Kidney capillary endothelial cell (primary cell): ENCODE results near the gene NR6A1.
"Not testable (repeated sequence)": the region's sequence is repeated elsewhere in the genome, so short reads cannot be mapped to it uniquely, and the experiment has no call there.

Source experiments
- DNase-seq: peaks from one replicate; pipeline ENCODE4 v3.0.0-alpha.2; 2018; ENCODE audit warnings: low spot score

Gene NR6A1

DNA sequence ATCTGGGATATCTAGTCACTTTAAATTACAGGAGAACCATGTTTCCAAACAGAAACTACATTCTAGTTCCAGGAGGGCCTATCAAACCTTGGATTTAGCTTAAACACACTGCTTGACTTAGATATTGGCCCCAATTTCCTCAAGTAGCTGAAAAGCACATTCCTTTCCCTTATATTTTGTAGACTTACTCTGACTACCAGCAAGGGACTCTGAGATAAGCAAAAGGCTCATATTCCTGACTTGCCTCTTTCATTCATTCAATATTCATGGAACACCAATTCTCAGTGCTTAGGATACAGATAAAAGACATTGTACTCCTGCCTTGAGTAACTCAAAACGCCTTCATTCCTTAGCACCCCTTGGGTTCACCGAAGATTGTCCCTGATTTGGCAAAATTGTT is 11.8 kb downstream of the NR6A1 start:
- DNase-seq: no peak

DNA sequence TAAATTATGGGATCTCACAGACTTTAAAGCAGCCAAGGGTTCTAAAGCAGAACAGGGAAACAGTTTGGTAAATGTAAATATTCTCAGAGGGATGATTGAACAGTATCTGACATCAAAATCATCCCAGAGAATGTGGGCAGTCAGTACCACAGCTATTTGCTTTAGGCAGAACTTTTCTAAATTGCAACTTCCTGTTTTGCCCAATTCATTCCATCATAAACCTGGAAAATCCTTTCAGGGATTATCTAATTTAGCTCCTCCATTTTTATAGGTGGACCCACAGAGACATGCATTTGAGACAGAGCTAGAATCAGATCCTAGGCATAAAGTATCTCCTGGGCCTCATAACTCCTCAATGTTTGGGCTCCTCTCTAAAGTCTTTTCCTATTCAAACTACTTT is 12.4 kb downstream of the NR6A1 start:
- no peak for DNase-seq

DNA sequence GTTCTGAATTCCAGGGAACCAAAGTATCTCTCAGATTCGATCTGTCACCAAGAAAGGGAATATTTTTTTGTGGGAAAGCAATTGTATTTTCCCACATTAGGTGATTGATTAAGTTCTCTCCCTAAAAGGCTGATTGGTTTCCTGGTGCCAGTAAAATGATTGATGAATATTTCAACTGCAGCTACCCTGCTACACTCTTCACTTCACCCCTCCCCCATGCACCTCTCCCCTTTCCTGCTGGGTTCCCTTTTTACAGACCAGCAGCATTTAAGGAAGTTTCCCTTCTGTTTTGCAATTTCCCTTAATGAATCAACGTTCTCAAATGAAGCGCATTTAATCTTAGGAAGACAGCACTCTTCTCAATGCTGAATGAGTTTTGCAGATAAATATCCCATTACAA is 13.1 kb downstream of the NR6A1 start:
- no peak for DNase-seq

DNA sequence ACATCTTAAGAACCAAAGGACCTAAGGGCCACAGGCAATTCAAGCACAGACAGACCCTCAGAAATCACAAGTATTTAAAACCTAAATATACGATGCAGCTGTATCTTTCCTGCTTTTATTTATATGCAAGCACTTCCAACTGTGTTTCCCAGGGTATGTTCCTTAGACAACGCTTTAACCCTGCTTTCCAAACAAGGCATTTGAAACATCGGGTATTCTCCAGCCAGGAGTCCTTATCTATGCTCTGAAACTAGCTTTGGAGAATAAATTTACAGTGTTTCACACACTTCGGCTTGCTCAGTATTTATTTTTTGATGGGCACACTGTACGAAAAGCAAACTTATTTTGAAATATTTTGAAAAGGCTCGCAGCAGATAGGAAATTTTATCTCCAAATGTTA is 13.5 kb downstream of the NR6A1 start:
- no peak for DNase-seq

DNA sequence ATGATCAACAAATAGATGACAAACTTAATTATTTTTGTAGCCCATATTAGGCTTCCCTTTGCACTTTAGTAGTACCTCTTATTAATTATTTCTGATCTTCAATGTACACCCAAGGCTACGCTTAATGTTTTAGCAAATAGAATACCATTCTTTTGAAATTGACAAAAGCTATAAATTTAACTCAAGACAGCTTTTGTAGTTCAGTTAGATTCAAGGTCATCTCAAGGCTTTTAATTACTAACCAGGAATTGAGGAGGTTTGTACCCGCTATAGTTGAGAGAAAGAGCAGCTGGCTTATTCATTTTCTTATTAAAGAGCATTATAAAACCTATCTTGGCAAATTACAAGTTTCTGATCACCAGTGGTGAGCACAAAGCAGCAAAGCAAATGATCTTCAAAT is 15.1 kb downstream of the NR6A1 start:
- DNase-seq: no peak

DNA sequence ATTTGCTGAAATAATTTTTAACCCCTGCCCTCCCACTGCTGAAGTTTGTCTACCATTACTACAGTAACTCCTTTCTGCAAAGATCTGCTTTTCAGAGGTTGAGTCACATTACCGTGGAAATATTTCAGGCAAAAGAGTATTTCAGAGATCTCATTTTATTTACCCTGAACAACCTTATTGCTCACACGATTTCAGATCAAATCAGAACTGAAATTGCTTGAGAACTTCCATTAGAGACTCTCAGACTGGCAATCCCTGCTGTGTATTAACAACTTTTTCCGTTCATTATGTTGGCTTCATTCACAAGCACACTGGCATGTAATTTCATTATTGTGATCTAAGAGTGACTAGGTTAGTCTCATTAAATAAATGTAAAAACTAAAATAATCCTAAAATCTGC is 16.1 kb downstream of the NR6A1 start:
- DNase-seq: no peak

DNA sequence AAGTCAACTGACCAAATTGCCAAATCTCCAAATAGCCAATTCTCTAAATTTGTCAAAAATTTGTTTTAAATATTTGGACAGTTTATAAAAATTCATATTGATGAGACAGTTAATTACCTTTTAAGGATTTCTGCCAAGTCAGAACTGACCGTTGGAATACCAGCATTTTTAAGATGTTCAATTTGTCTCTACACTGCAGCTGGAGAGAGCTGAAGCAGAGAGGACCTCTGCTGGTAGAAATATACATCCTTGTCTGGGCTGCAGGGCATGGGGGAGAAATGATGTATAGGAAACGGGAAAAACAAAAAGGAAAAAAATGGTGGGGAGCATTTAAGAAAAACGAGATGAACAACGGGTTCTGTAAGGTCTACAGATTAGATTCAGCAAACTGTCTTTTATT is 16.8 kb downstream of the NR6A1 start:
- DNase-seq: no peak

DNA sequence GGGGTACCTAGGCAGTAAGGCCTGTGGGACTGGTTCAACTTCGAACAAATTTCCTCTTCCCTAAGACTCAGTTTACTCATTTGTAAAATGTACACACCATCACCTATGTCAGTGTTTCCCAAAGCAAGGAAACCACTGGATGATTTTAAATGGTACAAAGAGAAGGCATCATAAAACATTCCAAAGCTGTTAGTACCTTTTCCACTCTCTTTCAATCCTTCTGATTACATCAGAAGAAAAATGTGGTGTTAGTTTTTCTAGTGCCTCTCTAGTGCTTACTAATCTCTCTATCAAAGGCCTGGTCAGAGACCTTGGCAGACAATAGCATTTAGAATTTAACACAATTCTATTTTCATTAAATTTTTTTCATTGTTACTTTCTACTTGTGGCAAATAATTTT is 18.1 kb downstream of the NR6A1 start:
- no peak for DNase-seq

DNA sequence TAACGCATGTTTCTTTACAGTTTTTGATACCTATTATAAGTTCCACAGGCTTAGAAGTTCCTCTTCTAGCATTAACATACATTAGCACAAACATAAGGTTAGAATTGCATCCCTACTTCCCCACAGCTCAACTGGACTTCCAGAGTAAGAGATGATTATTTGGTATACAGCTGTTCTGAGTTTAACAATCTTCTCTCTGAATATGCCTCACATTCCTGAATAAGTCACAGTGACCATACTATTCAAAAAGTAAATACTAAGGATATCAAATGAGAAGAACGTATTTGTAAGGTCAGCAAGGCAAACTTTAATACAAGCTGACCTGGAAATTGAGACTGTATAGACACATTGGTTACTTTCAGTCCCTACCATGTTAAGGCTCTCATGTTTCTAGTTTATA is 21.3 kb downstream of the NR6A1 start:
- no peak for DNase-seq

DNA sequence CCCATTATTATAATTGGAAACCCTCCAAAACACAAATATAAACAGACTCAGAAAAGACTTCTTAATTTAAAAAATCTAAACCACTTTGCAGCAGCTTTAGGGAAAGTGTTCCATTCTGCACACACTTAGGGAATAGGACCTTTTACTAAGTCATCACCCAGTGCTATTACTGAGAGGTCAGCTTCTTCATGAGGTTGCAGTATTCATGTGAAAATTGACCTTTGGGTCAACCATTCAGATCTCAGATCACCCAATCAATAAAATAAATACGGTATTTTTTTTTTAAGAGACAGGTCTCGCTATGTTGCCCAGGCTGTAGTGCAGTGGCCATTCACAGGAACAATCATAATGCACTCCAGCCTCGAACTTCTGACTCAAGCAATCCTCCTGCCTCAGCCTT is 21.8 kb downstream of the NR6A1 start:
- no peak for DNase-seq

DNA sequence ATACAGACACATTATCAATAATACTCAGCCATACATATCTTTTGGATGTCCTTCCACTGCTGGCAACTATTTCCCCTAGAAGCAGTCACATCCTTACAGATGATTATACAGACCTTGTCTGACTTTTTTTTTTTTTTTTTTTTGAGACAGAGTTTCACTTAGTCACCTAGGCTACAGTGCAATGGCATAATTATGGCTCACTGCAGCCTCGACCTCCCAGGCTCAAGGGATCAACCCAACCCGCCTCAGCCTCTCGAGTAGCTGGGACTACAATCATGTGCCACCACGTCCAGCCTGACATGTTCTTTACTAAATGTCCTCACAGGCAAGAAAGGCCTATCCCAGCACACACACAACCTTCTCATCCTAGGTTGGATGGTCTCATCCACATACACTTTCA is 24.0 kb downstream of the NR6A1 start:
- DNase-seq: no peak

DNA sequence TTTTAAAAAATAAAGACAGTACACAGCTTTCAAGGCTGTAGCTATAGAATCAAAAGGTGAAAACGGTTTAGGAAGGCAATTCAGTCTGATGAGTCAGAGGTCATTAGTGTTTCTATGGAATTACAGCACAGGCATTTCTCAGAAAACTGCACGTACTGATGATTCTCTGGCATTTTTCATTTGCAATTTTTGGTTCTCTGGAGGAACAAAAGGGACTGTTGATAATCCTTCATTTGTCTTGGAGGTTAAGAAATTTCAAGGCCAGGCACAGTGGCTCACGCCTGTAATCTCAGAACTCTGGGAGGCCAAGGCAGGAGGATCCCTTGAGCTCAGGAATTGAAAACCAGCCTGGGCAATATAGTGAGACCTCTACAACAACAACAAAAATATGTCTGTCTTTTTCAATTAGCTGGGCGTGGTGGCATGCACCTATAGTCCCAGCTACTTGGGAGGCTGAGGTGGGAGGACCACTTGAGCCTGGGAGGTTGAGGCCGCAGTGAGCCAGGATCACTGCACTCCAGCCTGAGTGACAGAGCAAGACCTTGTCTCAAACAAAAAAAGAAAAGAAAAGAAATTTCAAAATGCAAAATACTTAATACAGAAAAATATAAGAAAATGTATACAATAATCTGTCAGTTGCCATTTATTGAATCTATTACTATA is 27.3 kb downstream of the NR6A1 start:
- no peak for DNase-seq

DNA sequence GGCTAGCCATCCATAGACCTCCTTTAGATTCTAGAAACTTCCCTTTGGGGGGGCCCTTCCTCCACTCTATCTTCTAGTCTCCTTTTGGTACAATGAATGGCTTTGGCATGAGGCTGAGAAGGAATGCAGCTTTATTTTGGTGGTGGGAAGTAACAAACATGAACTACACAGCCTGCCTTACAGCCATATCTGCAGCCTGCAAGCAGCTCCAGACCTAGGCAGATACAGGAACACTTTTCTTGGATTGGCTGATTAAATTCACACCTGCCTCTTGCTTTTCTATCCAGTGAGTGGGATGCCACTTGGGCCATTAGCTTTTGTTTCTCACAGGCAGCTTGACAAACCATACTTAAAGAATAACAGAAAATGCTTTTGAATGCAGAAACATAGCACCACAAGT is 28.2 kb downstream of the NR6A1 start:
- no peak for DNase-seq

DNA sequence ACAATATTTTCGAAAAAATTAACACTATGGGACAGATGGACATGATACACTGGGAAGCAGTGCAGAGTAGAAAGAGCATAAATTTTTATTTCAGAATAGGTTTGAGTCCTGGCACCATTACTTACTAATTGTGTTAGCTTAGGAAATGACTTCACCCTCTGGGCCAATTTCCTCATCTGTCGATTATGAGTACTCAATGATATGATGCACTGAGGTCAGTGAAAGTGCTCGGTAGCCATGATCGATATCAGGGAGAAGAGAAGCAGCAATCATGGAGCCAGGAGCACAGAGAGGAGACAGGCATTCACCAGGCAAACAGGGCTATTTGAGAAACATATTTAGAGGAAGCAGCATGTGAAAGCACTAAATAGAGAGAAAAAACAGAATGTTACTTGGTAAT is 29.4 kb downstream of the NR6A1 start:
- no peak for DNase-seq

DNA sequence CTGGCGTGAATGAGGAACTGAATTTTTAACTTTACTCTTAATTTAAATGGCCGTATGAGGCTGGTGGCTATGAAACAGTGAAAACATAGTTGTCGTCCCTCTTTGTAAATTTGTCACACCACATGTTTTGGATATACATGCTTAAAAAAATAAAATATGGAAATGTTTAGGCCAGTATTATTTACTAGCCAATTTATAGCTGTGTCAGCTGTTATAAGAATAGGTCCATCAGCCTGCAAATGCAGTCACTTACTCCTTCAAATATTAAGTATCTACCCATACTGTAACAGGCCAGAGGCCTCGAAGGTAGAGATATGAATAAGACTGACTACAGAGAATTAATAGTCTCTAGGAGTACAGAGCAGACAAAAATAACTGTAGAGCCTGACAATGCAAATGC is 30.0 kb downstream of the NR6A1 start:
- no peak for DNase-seq

DNA sequence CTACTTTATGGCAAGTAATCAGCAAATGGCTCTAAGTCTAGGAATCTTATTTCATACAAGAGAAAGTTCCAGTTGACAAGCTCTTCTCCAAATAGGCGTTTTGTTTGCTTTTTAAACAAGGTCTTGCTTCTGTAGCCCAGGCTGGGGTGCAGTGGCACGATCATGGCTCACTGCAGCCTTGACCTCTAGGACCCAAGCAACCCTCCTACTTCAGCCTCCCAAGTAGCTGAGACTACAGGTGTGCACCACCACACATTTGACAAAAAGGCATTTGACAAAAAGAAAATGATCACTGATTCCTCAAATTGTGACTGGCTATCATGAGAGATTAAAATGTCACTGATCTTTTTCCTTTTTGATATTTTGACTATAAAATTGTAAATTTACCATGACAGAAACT is 31.8 kb downstream of the NR6A1 start:
- no peak for DNase-seq

DNA sequence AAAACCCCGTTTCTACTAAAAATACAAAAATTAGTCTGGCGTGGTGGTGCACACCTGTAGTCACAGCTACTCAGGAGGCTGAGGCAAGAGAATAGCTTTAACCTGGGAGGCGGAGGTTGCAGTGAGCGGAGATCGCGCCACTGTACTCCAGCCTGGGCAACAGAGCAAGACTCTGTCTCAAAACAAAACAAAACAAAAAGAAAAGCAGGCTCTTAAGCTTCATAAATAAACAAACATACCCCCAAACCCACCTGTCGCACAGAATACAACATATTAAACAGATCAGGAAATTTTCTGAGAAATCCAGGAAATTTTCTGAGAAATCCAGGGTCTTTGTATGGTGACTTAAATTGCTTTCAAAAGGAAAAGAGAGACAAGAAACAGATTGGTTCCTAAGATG is 33.0 kb downstream of the NR6A1 start:
- not testable (repeated sequence) for DNase-seq

DNA sequence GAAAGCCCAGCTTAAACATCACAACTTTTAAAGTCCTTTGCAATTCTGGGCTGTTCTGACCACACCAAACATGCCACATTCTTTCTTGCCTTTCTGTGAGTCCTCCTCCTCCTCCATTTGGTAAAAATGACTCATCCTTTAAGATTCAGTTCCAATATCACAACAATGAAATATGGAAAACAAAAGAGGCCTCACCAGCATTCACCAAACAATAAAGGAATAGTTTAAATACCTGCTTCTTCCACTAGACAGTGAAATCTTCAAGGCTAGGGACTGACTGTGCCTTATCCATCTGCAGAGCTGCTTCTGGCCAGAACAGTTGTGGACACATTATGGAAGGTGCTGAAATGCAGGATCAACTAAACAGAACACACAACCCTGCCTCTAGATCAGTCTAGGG is 36.0 kb downstream of the NR6A1 start:
- peak; percentile 33 for DNase-seq

DNA sequence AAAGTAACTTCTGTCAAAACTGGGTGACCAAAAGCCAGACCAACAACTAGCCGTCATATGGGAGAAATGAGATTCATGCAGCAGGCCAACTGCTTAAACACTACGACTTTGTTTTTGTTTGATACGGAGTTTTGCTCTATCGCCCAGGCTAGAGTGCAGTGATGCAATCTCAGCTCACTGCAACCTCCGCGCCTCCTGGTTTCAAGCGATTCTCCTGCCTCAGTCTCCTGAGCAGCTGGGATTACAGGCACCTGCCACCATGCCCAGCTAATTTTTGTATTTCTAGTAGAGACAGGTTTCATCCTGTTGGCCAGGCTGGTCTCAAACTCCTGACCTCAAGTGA is 36.4 kb downstream of the NR6A1 start:
- DNase-seq: not testable (repeated sequence)

DNA sequence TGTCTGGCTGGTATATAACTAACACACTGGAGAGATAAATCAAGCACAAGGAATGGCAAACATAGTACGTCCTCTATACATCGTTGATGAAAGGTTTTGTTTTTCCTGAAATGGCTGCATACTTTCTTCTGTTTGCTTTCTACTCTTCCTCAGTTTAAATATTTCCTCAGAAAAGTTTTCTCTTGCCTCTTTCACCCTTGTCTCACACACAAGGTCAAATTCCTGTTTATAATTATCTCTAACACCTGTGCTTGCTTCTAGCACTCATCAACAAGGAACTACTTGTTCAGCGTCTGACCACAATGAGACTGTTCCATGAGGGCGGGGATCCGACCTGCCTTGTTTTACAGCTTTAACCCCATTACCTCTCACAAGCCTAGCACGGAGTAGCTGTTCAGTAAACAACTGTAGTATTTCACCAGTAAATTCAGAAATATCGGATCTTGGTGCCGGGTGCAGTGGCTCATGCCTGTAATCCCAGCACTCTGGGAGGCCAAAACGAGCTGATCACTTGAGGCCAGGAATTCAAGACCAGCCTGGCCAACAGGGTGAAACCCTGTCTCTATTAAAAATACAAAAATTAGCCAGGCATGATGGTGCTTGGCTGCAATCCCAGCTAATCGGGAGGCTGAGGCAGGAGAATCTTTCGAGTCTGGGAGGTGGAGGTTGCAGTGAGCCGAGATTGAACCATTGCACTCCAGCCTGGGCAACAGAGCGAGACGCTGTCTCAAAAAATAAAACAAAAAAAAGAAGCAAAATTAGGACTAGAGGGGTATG is 37.0 kb downstream of the NR6A1 start:
- no peak for DNase-seq

DNA sequence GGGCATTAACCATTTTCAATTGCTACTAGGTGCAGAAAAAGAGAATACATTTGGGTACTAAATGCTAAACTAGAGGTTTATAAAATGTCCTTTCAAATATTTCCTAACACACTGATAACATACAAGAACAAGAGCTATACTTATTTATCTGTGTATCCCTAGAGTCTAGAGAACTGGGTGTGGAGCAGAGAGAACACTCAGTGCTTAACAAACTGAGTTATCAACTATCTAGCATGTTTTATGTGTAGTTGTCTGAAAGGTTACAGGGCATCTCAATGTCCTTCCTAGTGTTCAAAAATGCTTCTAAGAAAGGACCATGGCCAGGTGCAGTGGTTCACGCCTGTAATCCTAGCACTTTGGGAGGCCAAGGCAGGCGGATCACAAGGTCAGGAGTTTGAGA is 40.3 kb downstream of the NR6A1 start:
- no peak for DNase-seq

DNA sequence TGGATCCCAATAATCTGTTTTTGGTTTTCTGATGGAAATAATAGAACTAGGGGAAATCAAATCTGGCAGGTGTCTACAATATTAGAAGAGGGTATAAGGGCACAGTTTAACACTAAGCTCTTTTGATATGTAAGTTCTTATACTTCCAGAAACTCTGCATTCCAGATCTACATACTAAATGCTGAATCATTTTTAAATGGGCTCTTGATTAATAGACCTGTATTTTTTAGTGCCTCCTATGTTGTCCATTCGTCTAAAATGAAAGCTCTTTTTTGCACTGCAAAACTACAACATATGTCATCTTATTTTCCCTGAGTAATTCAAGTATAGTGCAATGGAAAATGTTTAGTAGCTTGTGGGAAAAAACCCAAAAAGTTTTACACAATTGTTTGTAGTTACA is 44.2 kb downstream of the NR6A1 start:
- DNase-seq: no peak

DNA sequence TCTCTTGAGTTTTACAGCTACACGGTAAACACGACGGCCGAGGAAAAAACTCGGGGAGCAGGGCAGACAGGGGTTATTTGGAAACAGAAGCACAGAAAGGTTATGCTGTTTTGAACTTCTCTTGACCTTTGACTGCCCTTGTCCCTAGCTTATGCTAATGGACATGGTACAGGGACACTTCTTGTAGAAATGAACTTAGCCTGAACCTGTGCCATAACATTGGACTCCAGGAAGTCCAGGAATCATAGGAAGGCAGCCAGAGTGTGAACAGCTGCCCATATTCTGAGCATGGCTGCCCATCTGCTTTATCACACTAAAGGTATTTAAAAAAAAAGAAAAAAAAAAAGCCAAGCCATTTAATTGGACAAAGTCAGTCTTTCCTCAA is 46.1 kb downstream of the NR6A1 start:
- DNase-seq: no peak

DNA sequence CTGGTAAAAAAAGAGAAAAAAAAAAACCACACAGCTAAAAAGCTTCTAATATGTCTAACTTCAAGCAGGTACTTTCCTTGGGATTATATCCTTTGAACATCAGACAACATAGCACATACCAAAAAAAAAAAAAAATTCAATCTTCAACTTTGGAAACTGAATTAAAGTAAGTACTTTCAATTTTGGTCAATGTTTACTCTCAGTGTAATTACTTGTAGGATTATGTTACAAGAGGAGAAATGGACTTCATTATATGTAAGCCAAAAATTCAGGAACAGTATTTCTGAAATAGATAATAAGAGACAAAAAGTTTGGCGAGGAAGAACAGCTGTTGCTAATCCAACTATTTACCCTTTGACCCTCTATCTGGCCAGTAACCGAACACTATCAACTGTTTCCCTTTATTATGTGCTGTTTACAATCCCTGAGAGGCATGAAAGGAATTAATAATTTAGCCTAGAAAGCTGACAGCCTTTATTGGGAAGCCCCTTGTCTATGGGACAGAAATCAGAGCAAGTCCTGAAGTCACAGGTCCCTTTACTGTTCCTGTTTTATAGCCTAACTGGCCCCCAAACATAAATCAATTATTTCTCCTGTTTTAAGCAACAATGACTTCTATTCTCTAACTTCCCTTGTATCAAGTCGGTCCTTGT is 46.6 kb downstream of the NR6A1 start:
- DNase-seq: no peak
